Coronary artery (tissue), 2 donors: ENCODE results near the gene DCXR.
A peak's percentile ranks its signal among the peaks of the same experiment; 100 is the strongest.

Experiments used
- DNase-seq: peaks from one replicate; pipeline ENCODE4 v3.0.0-alpha.2; 2017; ENCODE audit warnings: low spot score
- H3K27ac ChIP-seq, 2 donors: fragments of 200-600 bp; sonication (generic); one replicate each; pipeline ENCODE4 v1.5.1; 2016 to 2019
- H3K4me3 ChIP-seq: fragments of 200-600 bp; sonication (generic); 2 replicates; pipeline ENCODE4 v1.5.1; 2016; ENCODE audit warnings: mild to moderate bottlenecking, moderate library complexity
- CTCF ChIP-seq: fragments of 200-600 bp; sonication (generic); IDR thresholded peaks from one replicate; pipeline ENCODE4 v1.5.1; 2019; ENCODE audit warnings: antibody characterized with exemption

DCXR gene

GRCh38 chr17:81991684-81992305 is 45.7 kb downstream of the DCXR start:
- no peak for DNase-seq

GRCh38 chr17:81990836-81991683 is 46.4 kb downstream of the DCXR start:
- Histone ChIP-seq H3K27ac (peak overlapping the region in 1 of 2 donors; percentile 52), H3K4me3 (peak overlapping the region; percentile 60)
- no peak for DNase-seq
- TF ChIP-seq CTCF = no peak

More at GRCh38 chr17:81991684-81992305, 45.7 kb downstream of the DCXR start:
- peak overlapping the region; percentile 60 for H3K4me3 ChIP-seq
- peak overlapping the region in 1 of 2 donors; percentile 52 for H3K27ac ChIP-seq
- TF ChIP-seq CTCF = no peak

- Histone ChIP-seq H3K4me3 (no peak overlapping the region), H3K27ac (no peak overlapping the region)
- no peak for TF ChIP-seq CTCF
- no peak for DNase-seq
Observed at GRCh38 chr17:81987161-81987770, 50.2 kb downstream of the DCXR start.

GRCh38 chr17:81986606-81987005 is 50.9 kb downstream of the DCXR start:
- Histone ChIP-seq H3K27ac (no peak overlapping the region), H3K4me3 (no peak overlapping the region)
- TF ChIP-seq CTCF = no peak
- no peak for DNase-seq
